NCI-H2107 (cell line): ENCODE data around the gene PTPN18.

Experiments
- DNase-seq: peaks from one replicate; lab custom pipeline; 2025; lab: John Stamatoyannopoulos, UW

Gene PTPN18

GRCh38 chr2:130365075-130365474 is 9.2 kb downstream of the PTPN18 start:
- DNase-seq: no peak

- no peak for DNase-seq
Observed at GRCh38 chr2:130365963-130366362, 10.1 kb downstream of the PTPN18 start.

DNA sequence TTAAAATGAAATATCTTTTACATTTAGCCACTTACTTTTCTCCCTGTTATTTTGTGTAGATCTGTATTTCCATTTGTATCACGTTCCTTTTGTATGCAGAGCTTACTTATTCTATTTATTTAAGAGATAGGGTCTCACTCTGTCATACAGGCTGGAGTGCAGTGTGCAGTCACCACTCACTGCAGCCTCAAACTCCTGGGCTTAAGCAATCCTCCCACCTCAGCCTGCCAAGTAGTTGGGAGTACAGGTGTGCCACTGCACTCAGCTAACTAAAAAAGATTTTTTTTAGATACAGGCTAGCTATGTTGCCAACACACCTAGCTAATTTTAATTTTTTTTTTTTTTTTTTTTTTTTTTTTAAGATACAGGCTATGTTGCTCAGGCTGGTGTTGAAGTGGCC is 10.9 kb downstream of the PTPN18 start:
- DNase-seq: no peak

DNA sequence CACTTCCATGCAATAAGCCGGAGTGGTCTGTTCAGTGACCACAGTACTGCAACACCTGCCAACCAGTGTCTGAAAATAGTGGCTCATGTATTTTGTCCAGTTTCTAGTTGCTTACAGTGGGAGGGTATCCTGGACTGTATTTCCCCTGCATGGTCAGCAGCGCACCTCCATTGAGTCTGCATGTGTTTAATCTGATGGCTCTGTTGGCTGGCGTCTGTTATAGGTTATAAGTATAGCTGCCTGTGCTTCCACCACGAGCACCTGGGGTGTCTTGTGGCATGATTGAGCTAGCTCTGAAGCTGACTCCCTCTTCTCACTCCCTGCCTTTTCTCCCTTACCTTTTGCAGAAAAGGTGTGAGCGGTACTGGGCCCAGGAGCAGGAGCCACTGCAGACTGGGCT is 12.9 kb downstream of the PTPN18 start:
- no peak for DNase-seq

DNA sequence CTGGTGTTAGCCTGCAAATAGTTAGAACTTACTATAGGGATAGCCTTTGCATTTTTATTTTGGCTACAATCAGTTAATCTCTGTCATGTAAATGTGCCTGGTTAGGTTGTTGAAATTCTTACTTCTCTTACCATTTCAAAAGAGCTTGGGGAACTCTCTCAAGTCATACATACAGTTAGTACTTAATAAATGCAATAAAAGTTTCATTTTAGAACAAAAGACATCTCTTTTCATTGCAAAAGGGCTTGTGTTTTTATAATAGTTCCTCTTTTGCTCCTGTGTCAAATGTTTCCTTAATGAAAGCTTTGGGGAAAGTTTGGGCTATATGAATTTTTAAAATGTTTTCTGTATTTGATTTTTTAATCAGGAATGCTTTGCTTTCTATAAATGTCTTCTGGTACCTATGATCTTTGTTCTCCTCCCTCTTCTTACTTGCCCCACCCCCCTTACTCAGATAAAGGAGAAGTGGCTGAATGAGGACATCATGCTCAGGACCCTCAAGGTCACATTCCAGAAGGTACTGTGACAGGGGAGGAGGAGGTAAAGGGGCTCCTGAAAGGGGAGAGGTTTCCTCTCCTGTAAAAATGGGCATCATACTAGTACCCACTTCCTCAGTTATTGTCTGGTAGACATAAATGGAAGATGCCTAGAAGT is 13.6 kb downstream of the PTPN18 start:
- DNase-seq: no peak

DNA sequence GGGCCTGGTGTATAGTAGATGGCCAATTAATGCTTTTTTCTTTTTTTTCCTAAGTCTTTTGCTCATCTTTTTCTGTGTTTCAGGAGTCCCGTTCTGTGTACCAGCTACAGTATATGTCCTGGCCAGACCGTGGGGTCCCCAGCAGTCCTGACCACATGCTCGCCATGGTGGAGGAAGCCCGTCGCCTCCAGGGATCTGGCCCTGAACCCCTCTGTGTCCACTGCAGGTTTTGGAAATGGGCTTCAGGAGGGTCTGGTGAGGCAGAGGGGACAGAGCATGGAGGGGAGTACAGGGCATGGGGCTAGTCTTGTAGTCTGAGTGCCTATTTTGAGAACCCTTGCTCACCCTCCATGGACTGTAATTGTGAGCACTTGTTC is 14.1 kb downstream of the PTPN18 start:
- DNase-seq: no peak

- DNase-seq: no peak
Observed at GRCh38 chr2:130370490-130370889, 14.6 kb downstream of the PTPN18 start.

DNA sequence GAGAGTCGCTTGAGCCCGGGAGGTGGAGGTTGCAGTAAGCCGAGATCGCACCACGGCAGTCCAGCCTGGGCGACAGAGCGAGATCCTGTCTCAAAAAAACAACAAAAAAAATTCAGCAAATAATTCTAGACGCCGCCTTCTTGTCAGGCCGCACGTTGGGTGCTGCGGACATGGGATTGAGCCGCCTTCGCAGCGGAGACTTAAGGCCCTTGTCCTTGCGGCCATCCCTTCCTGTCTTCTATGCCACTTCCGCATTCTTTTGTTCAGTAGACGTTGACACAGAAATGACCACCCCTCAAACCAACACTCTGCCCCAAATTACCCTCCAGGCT is 15.8 kb downstream of the PTPN18 start:
- no peak for DNase-seq

GRCh38 chr2:130372055-130372832 is 16.4 kb downstream of the PTPN18 start:
- peak; percentile 43 for DNase-seq

DNA sequence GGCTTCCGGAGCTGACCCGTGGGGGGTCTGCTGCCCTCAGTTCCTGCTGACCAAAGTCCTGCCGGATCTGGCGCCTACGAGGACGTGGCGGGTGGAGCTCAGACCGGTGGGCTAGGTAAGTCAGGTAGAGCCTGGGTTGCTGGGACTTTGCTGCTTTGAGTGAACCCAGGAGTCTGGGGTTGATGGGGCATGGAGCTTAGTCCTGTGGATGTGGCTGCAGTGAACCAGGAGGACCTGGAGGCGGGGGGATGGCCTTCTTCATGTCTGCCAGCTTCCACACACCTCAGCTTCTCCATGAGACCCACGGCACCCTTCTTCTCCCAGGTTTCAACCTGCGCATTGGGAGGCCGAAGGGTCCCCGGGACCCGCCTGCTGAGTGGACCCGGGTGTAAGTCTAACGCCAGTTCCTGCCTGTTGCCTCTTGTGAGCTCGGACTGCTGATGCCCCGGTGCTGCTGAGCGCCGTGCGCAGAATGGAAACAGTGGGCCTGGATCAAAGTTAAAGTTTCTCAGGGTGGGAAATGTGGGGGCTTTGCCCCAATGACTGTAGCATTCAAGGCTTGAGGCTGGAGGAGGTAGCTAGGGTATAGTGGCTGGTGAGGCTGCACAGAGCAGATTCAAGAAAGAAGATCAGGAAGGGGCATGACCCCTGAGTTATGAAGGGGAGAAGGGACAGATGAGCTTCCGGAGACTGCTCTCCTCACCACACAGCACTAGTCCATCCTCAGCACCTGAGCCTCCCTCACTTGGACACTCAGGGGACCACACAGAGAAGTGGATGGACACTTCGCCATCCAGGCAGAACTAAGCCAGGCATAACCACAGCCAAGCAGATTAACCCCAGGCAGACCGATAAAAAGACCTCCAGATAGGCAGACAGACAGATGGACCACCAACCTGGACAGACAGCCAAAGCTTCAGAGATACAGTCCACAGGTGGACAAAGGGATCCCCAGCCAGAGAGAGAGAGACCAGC is 17.3 kb downstream of the PTPN18 start:
- no peak for DNase-seq

GRCh38 chr2:130373808-130374365 is 18.0 kb downstream of the PTPN18 start:
- no peak for DNase-seq

DNA sequence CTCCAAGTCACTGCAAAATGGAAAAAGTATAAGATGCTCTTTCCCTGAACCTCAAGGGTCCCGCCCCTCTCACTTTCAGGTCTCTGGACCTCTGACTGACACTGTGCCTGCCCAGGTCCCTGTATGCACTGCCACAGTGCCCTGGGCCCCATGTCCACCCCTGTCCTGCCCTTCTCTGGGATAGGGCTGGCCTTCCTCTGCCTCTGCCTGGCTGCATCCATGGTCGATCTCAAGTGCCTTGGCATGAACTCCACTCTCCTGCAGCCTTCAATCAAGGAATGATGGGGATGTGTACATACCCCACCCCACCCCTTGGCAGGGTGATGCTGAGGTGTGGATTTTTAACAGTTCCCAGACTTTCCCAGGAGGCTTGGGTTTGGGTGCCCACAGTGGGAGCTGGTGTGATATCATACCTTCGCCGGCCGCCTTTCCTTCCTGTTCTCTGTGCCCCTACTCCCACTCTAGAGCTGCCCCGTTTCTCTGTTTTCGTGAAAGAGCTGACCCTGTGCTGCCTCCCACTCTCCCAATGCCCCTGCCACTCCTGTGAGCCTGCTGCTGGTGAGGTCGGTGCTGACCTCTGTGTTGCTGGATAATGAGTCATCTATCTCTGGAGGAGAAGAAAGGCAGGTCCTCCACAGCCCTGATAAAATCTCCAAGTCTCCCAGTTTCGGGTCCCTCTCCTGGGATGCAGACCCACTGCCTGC is 18.9 kb downstream of the PTPN18 start:
- DNase-seq: no peak

DNA sequence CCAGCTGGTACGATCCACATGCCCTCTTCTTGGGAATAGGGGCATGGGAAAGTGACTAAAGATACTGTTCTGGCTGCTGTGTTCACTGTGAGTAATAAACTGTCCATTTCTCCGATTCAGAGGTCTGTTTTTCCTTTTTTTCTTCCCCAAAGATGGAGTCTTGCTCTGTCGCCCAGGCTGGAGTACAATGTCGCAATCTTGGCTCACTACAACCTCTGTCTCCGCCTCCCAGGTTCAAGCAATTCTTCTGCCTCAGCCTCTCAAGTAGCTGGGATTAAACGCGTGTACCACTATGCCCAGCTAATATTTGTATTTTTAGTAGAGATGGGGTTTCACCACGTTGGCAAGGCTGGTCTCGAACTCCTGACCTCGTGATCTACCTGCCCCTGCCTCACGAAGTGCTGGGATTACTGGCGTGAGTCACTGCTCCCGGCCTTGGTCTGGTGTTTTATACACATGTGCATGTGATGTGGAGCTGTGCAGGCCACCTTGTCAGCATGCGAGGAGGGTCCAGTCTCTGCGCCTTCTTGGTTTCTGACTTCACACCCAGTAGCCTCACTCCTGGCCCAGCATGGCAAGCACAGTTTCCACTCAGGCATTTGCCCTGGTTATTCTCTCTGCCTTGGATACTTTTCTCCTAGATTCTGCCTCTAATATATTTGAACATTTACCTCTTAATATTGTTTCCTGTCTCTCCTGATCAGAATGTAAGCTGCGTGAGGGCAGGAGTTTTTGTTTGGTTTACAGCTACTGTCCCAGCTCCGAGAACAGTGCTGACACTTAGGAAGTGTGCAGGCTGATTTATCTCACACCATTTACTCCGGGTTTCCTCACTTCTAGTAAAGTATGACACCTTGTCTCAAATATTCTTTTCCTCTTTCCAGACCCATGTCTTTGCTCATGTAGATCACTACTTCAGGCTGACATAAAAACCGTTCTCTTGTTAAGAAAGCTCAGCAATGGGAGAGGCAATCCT is 19.7 kb downstream of the PTPN18 start:
- no peak for DNase-seq

DNA sequence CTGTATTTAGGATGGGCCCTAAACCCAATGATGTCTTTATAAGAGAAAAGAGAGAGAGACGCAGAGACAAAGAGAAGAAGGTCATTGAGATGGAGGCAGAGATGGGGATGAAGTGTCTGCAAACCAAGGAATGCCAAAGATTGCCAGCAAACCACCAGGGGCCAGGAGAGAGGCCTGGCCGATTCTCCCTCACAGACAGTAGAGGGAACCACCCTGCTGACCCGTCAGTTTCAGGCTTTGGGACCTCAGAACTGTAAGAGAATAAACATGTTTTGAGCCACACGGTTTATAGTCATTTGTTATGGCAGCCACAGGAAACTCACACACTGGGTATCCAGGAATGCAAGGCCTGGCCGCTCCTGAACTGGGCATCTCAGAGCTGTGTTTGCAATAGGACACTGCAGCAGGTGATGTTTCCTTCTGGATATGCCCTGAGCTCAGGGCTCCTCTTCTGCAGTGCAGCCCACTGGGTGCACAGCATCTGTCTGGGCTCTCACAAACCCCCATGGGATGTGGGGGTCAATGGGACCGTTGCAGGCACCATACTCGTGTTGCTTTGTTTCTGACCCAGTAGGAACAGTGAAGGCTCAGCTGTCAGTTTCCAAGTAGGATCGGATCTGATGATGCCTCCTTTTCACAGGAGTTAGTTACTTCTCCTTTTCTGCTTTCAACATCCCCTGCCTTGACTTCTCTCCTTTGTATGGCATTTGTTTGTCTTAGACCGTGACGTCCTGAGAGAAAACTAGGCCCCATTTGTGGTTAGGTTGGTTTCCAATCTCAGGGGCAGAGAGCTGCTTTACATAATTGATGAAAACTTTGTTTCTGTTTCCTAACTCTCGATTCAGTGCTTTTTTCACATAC is 20.8 kb downstream of the PTPN18 start:
- DNase-seq: no peak

- DNase-seq: no peak
Observed at GRCh38 chr2:130377491-130377890, 21.6 kb downstream of the PTPN18 start.

GRCh38 chr2:130378206-130378897 is 22.5 kb downstream of the PTPN18 start:
- DNase-seq: no peak

GRCh38 chr2:130378898-130379214 is 23.0 kb downstream of the PTPN18 start:
- DNase-seq: no peak

- DNase-seq: no peak
Observed at GRCh38 chr2:130380096-130380934, 24.5 kb downstream of the PTPN18 start.
